CD8-positive, alpha-beta memory T cell (primary cell): Measurements from ENCODE around the gene DNAJC2. TPM values are rescaled to one million over a fixed set of nuclear protein-coding genes. Genes with fewer than 3 reads are reported as not detected.

Experiments used
- CTCF ChIA-PET: fragments of 350-600 bp; sonication (Branson Sonifier 250); formaldehyde crosslinking; loops from one replicate; lab custom pipeline; 2021; ENCODE audit warnings: antibody characterized with exemption; lab: Charles Lee
- POLR2A ChIA-PET: fragments of 350-600 bp; sonication (Branson Sonifier 250); formaldehyde crosslinking; loops from one replicate; lab custom pipeline; 2021; ENCODE audit warnings: antibody characterized with exemption; lab: Charles Lee
- DNase-seq, 5 donors: peaks; one replicate each; pipeline versions ENCODE4 v3.0.0 to v3.0.0-alpha.2; 2020 to 2022; ENCODE audit warnings: mixed read lengths in 1 of 5
- H3K27ac ChIP-seq: one replicate; pipeline ENCODE4 v1.7.0; 2013; ENCODE audit warnings: low read depth, mild to moderate bottlenecking, low read length, moderate library complexity
- H3K27me3 ChIP-seq: 2 replicates; pipeline ENCODE4 v1.7.0; 2013; ENCODE audit warnings: low read length, mild to moderate bottlenecking; ENCODE audit not compliant: insufficient read depth, poor library complexity, severe bottlenecking
- H3K36me3 ChIP-seq: 2 replicates; pipeline ENCODE4 v1.7.0; 2013; ENCODE audit warnings: mild to moderate bottlenecking, low read length, moderate library complexity; ENCODE audit not compliant: insufficient read depth
- H3K4me1 ChIP-seq: 2 replicates; pipeline ENCODE4 v1.7.0; 2013; ENCODE audit warnings: mild to moderate bottlenecking, low read length, moderate library complexity; ENCODE audit not compliant: insufficient read depth
- H3K4me3 ChIP-seq: 2 replicates; pipeline ENCODE4 v1.7.0; 2013; ENCODE audit warnings: mild to moderate bottlenecking, low read length
- H3K9me3 ChIP-seq: 2 replicates; pipeline ENCODE4 v1.7.0; 2013; ENCODE audit warnings: mild to moderate bottlenecking, low read length
- H3K27ac Mint-ChIP-seq, 8 donors: one replicate each; pipeline ENCODE4 v1.8.0; 2020 to 2021; ENCODE audit warnings: mixed read lengths in 8 of 8, mild to moderate bottlenecking in 6 of 8, inconsistent platforms in 3 of 8, moderate library complexity in 3 of 8
- H3K27me3 Mint-ChIP-seq, 2 donors: one replicate each; pipeline ENCODE4 v1.8.0; 2020 to 2021; ENCODE audit warnings: mixed read lengths in 2 of 2, mild to moderate bottlenecking in 1 of 2, moderate library complexity in 1 of 2
- H3K36me3 Mint-ChIP-seq, 3 donors: one replicate each; pipeline ENCODE4 v1.8.0; 2020 to 2021; ENCODE audit warnings: mixed read lengths in 3 of 3, inconsistent platforms in 1 of 3, mild to moderate bottlenecking in 1 of 3
- H3K4me1 Mint-ChIP-seq, 3 donors: one replicate each; pipeline ENCODE4 v1.8.0; 2020 to 2021; ENCODE audit warnings: mixed read lengths in 3 of 3, inconsistent platforms in 1 of 3, mild to moderate bottlenecking in 1 of 3
- H3K4me3 Mint-ChIP-seq, 7 donors: one replicate each; pipeline ENCODE4 v1.8.0; 2020 to 2021; ENCODE audit warnings: mixed read lengths in 7 of 7, mild to moderate bottlenecking in 6 of 7, moderate library complexity in 4 of 7, inconsistent platforms in 2 of 7
- H3K9me3 Mint-ChIP-seq, 5 donors: one replicate each; pipeline ENCODE4 v1.8.0; 2020 to 2022; ENCODE audit warnings: mixed read lengths in 5 of 5, mild to moderate bottlenecking in 3 of 5, moderate library complexity in 2 of 5, inconsistent platforms in 1 of 5
- polyA plus RNA-seq: library from polyadenylated mRNA; unstranded; fragments of 300-500 nt; fragmentation: Illumina TruSeq; gene quantifications from one replicate; pipeline ENCODE4 v1.2.3, GENCODE V29; 2021
- total RNA-seq, 2 experiments: library from RNA; stranded (reverse); gene quantifications; one replicate each; pipeline ENCODE4 v1.2.3, GENCODE V29; 2021

DNAJC2 gene
- total and polyA plus RNA-seq, 3 experiments from 2014 or later = 25.5 to 60.0 (median 59.6) TPM

DNA sequence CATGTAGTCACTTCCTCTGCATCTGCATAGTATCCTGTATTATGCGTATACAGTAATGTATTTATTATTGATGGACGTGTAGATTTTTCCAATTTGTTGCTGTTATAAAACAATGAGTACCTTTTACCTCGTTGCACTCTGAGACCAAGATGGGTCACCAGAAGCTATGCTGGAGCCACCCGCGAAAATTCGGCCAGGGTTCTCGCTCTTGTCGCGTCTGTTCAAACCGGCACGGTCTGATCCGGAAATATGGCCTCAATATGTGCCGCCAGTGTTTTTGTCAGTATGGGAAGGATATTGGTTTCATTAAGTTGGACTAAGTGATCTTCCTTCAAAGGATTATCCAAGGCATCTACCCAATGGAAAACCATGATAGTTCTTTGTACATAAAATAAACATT, 3.9 kb upstream of the DNAJC2 start:
- Mint-ChIP-seq H3K4me3 (peak overlapping the region; percentile 95 to 100 (median 99)), H3K4me1 (peaks cover 66 to 91% (median 88%) of the 10 kb centered on the region in 3 donors), H3K36me3 (peaks cover 0 to 42% (median 4%) of the 10 kb centered on the region in 3 donors), H3K27ac (peak overlapping the region; percentile 82 to 100 (median 96)), H3K27me3 (no peaks in the 10 kb centered on the region), H3K9me3 (no peaks in the 10 kb centered on the region)
- ChIA-PET CTCF (interaction anchor here (1.1 kb wide), 1 partner anchor 52 kb away, joined by 3 read pairs; no protein-coding TSS in a partner anchor), POLR2A (interaction anchor here (0.8 kb wide), 1 partner anchor 18 kb away, joined by 3 read pairs; no protein-coding TSS in a partner anchor)
- Histone ChIP-seq H3K36me3 (no peaks in the 10 kb centered on the region), H3K27me3 (no peaks in the 10 kb centered on the region), H3K4me3 (peak overlapping the region; percentile 88), H3K9me3 (no peaks in the 10 kb centered on the region), H3K27ac (peak overlapping the region; percentile 95), H3K4me1 (peaks cover 41% of the 10 kb centered on the region)
- no peak for DNase-seq

DNA sequence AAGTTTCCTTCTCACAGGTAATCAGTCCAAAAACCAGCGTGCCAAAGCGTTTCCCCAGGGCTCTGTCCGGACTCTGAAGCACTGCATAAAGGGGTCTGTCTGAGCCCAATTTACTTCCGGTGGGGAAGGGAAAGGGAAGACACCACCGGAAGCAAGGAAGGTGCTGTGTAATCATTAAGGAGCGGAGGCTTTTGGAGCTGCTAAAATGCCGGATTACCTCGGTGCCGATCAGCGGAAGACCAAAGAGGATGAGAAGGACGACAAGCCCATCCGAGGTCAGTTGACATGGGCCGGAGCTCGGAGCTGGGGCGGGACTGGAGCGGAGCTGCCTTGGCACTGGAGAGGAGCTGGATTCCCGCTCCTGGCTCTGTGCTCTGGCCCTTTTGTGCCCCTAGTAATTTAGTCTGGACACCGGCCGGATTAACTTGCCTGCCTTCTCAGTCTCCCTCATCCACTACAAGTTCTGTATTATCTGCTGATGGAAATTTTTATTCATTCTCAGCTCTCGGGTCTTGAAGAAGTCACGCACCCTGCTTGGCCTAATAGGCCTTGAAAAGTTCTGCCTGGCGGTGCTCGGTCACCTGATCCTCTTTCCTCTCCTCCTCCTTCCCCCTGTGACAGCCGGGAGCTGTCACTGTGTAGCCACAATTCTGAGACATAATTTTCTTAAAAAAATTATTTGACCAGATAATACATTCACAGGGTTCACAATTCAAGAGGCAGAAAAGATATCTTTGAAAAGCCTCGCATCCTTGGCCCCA, 3.1 kb upstream of the DNAJC2 start, which contains the start of gene PSMC2:
Gene PSMC2 (plus strand): TSS at position 137 of the 761 bp plus-strand sequence. CDS start 69 bp downstream, at position 206.
- Mint-ChIP-seq H3K4me1 (peaks cover 67 to 87% (median 87%) of the 10 kb centered on the region in 3 donors), H3K27me3 (no peaks in the 10 kb centered on the region), H3K4me3 (peak within 1 kb of the TSS; percentile 95 to 100 (median 99)), H3K36me3 (peaks cover 0 to 36% (median 4%) of the 10 kb centered on the region in 3 donors), H3K9me3 (no peaks in the 10 kb centered on the region), H3K27ac (peak within 1 kb of the TSS; percentile 89 to 100 (median 99))
- POLR2A ChIA-PET = interaction anchor here (0.5 to 0.8 kb wide), 3 partner anchors 18 to 67 kb away, joined by 3 read pairs; no protein-coding TSS in a partner anchor
- no peaks in the 10 kb centered on the region for H3K9me3 ChIP-seq
- peak within 1 kb of the TSS; percentile 88 for H3K4me3 ChIP-seq
- H3K27me3 ChIP-seq = no peaks in the 10 kb centered on the region
- H3K27ac ChIP-seq = peak within 1 kb of the TSS; percentile 95
- H3K4me1 ChIP-seq = peaks cover 48% of the 10 kb centered on the region
- no peaks in the 10 kb centered on the region for H3K36me3 ChIP-seq
- peak; percentile 67 to 89 (median 82) for DNase-seq
- CTCF ChIA-PET = interaction anchor here (1.1 kb wide), 1 partner anchor 51 kb away, joined by 3 read pairs; no protein-coding TSS in a partner anchor

- Mint-ChIP-seq H3K36me3 (peaks cover 0 to 34% (median 2%) of the 10 kb centered on the region in 3 donors), H3K4me1 (peaks cover 64 to 83% (median 82%) of the 10 kb centered on the region in 3 donors), H3K4me3 (peak overlapping the region in 3 of 7 donors; percentile 30 to 98 (median 36)), H3K9me3 (no peaks in the 10 kb centered on the region), H3K27me3 (no peaks in the 10 kb centered on the region), H3K27ac (peak overlapping the region in 3 of 8 donors; percentile 54 to 100 (median 89))
- POLR2A ChIA-PET = interaction anchor here (0.6 kb wide), 1 partner anchor 11 kb away, joined by 4 read pairs; no protein-coding TSS in a partner anchor
- H3K4me3 ChIP-seq = no peak overlapping the region
- H3K9me3 ChIP-seq = no peaks in the 10 kb centered on the region
- peaks cover 46% of the 10 kb centered on the region for H3K4me1 ChIP-seq
- CTCF ChIA-PET = no interaction called here
- no peaks in the 10 kb centered on the region for H3K27me3 ChIP-seq
- H3K36me3 ChIP-seq = peaks cover 5% of the 10 kb centered on the region
- no peak overlapping the region for H3K27ac ChIP-seq
- no peak for DNase-seq
These were observed 1.8 kb upstream of the DNAJC2 start for GRCh38 chr7:103346396-103346795.

GRCh38 chr7:103343758-103344452, 662 bp downstream of the DNAJC2 start:
- H3K4me3 Mint-ChIP-seq = peak overlapping the region; percentile 95 to 99 (median 99)
- H3K27me3 ChIP-seq = no peaks in the 10 kb centered on the region
- no peaks in the 10 kb centered on the region for H3K9me3 ChIP-seq
- CTCF ChIA-PET = no interaction called here
- DNase-seq = peak in 3 of 5 donors; percentile 14 to 55 (median 15)
- POLR2A ChIA-PET = interaction anchor here (0.6 to 1.2 kb wide), 3 partner anchors 8 to 46 kb away, joined by 3 read pairs; no protein-coding TSS in a partner anchor
- peaks cover 6 to 55% (median 10%) of the 10 kb centered on the region in 3 donors for H3K36me3 Mint-ChIP-seq
- H3K36me3 ChIP-seq = peaks cover 19% of the 10 kb centered on the region
- peaks cover 64 to 82% (median 80%) of the 10 kb centered on the region in 3 donors for H3K4me1 Mint-ChIP-seq
- peak overlapping the region; percentile 87 for H3K4me3 ChIP-seq
- no peaks in the 10 kb centered on the region for H3K27me3 Mint-ChIP-seq
- peaks cover 35% of the 10 kb centered on the region for H3K4me1 ChIP-seq
- peak overlapping the region; percentile 96 to 100 (median 98) for H3K27ac Mint-ChIP-seq
- H3K27ac ChIP-seq = peak overlapping the region; percentile 95
- H3K9me3 Mint-ChIP-seq = no peaks in the 10 kb centered on the region

DNA sequence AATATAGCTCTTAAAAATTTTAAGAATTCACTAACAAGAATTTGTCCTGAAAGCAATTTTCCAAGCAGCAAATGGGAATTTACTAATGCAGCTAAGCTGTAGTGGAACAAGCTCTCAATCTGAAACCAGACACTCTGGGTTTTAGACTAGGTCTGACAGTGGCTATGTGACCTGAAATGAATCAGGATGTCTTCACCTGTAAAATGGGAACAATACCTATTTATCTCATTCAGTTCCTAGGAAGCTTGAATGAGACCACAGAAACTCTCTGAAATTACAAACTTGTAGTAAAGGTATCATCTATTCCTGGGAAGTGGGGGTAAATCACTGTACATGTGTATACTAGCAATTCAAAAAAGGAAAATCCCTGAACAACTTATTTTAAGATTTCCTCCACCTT, 1.2 kb downstream of the DNAJC2 start:
- H3K27ac ChIP-seq = peak overlapping the region; percentile 95
- peak overlapping the region; percentile 95 to 99 (median 99) for H3K4me3 Mint-ChIP-seq
- peaks cover 6 to 52% (median 10%) of the 10 kb centered on the region in 3 donors for H3K36me3 Mint-ChIP-seq
- H3K4me1 ChIP-seq = peaks cover 33% of the 10 kb centered on the region
- DNase-seq = no peak
- peaks cover 58 to 76% (median 74%) of the 10 kb centered on the region in 3 donors for H3K4me1 Mint-ChIP-seq
- ChIA-PET POLR2A (interaction anchor here (0.6 to 1.2 kb wide), 2 partner anchors 9 to 45 kb away, joined by 3 read pairs; no protein-coding TSS in a partner anchor), CTCF (no interaction called here)
- H3K9me3 ChIP-seq = no peaks in the 10 kb centered on the region
- H3K4me3 ChIP-seq = peak overlapping the region; percentile 87
- H3K36me3 ChIP-seq = peaks cover 19% of the 10 kb centered on the region
- H3K27me3 ChIP-seq = no peaks in the 10 kb centered on the region
- H3K9me3 Mint-ChIP-seq = no peaks in the 10 kb centered on the region
- H3K27me3 Mint-ChIP-seq = no peaks in the 10 kb centered on the region
- H3K27ac Mint-ChIP-seq = peak overlapping the region in 7 of 8 donors; percentile 17 to 99 (median 97)

DNA sequence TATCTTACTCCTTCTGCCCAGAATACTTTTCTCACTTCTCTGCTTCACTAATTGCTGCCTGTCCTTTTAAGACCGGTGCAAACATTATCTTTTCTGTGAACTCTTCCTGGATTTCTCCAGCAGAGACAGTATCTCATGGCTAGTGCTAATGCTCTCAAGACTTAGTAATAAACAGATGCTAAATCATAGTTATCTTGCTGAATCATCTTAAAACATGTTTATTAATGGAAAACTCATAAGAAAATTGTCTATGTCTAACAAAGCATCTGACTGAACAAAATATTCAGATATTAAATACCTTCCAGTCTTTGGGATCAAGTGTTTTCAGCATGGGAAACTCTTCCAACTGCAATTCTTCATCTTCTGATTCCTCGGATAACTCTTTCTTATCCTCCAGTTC, 3.1 kb downstream of the DNAJC2 start:
- H3K9me3 Mint-ChIP-seq = no peaks in the 10 kb centered on the region
- no peak overlapping the region for H3K4me3 ChIP-seq
- peaks cover 25% of the 10 kb centered on the region for H3K4me1 ChIP-seq
- H3K27me3 ChIP-seq = no peaks in the 10 kb centered on the region
- H3K36me3 Mint-ChIP-seq = peaks cover 6 to 60% (median 14%) of the 10 kb centered on the region in 3 donors
- ChIA-PET CTCF (no interaction called here), POLR2A (no interaction called here)
- peak overlapping the region in 5 of 8 donors; percentile 9 to 43 (median 16) for H3K27ac Mint-ChIP-seq
- H3K4me3 Mint-ChIP-seq = peak overlapping the region in 2 of 7 donors; percentile 19 to 81
- H3K36me3 ChIP-seq = peaks cover 32% of the 10 kb centered on the region
- H3K27ac ChIP-seq = no peak overlapping the region
- no peaks in the 10 kb centered on the region for H3K27me3 Mint-ChIP-seq
- H3K9me3 ChIP-seq = no peaks in the 10 kb centered on the region
- no peak for DNase-seq
- H3K4me1 Mint-ChIP-seq = peaks cover 47 to 62% (median 57%) of the 10 kb centered on the region in 3 donors

- Histone ChIP-seq H3K9me3 (no peaks in the 10 kb centered on the region), H3K4me1 (peaks cover 19% of the 10 kb centered on the region), H3K36me3 (peaks cover 32% of the 10 kb centered on the region), H3K27ac (no peak overlapping the region), H3K4me3 (no peak overlapping the region), H3K27me3 (no peaks in the 10 kb centered on the region)
- Mint-ChIP-seq H3K36me3 (peaks cover 6 to 65% (median 14%) of the 10 kb centered on the region in 3 donors), H3K4me1 (peaks cover 32 to 41% (median 36%) of the 10 kb centered on the region in 3 donors), H3K9me3 (no peaks in the 10 kb centered on the region), H3K27ac (peak overlapping the region in 4 of 8 donors; percentile 7 to 66 (median 42)), H3K4me3 (peak overlapping the region in 1 of 7 donors; percentile 2), H3K27me3 (no peaks in the 10 kb centered on the region)
- no peak for DNase-seq
- ChIA-PET POLR2A (no interaction called here), CTCF (no interaction called here)
These were observed 5.7 kb downstream of the DNAJC2 start for GRCh38 chr7:103338864-103339263.
